ENCODE results near the gene AATK.

Gene AATK

DNA sequence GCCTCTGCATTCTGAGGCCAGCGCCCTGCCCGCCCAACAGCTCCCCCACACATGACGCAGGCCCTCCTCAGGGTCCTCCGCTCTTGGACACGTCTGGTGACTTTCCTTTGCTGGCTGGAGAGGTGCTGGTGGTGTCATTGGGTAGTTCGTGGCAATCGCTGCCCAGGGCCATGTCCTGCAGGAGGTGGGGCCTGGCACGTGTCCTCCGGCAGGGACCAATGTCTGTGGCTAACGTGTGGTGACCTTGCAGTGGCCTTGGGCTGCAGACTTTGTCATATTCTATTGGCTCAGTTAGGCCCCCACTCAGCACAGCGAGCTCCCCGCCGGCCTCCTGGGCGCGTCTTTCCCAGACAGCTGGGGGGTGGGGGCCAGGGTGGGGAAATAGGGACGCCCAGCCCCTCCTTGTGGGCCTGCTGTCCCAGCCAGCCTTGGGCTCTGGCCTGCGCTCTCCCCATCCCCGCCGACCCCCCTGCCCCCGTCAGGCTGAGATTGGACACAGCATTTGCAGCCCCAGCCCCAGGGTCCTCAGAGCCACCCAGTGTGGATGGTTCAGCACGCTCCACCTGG lies 52.8 kb downstream of the AATK start:
- no peak for DNase-seq (ENCODE audit: low spot score)

GRCh38 chr17:81112450-81112849 lies 53.6 kb downstream of the AATK start:
- no peak for DNase-seq (ENCODE audit: low spot score)

DNA sequence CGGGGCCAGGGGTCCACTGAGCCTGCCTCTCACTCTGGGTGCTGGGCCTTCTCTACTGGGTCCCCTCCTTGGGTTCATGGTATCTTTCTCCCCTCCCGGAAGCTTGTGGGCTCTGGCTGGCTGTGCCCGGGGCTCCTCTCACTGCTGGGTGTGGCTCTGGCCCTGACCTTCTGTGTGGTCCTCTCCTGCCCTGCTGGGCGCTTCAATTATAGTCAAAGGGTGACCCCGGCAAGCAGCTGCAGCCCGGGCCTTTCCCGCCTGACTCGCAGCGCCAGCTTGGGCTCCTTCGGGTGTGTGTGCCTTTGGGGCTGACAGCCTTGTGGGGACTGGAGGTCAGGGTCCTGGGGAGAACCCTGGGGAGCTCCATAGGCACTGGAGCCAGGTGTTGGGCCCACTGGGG lies 55.0 kb downstream of the AATK start:
- no peak for DNase-seq (ENCODE audit: low spot score)

GRCh38 chr17:81110488-81111040 lies 55.5 kb downstream of the AATK start:
- DNase-seq (ENCODE audit: low spot score): no peak

DNA sequence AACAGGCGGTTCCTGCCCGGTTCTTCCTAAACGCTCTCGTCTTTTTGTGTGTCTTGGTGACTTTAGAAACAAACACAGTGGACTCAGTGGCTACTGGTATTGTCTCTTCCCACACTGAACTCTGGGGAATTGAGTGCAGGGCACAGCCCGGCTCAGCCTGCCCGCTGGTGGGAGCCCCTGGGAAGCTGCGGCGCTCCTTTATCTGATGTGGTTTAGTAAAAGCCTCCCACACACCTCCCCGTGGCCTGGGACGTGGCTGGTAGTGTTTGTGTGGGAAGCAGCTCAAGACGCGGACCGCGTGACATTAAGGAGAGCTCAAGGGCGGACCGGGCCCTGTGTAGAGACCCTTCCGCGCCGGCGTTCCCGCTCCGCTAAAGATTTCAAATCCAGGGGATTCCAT lies 56.1 kb downstream of the AATK start:
- no peak for DNase-seq (ENCODE audit: low spot score)

DNA sequence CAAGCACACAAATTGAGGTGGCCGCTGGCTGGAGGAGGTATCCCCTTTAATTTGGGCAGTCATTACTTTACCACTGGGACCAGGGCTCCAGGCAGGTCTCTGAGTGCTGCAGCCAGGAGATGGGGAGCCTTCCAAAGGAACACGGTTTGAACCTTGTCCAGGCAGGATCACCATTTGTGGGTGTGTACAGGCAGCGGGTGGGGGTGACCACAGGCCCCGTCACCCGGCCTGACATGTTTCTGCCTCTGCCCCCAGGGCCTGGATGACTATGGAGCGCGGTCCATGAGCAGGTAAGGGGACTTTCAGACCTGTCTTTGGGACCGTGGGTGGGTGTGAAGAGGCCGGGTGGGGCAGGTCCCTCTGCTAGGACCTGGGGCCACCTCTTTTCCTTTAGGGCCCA lies 57.8 kb downstream of the AATK start:
- no peak for DNase-seq (ENCODE audit: low spot score)

GRCh38 chr17:81106716-81107115 lies 59.3 kb downstream of the AATK start:
- DNase-seq (ENCODE audit: low spot score): no peak

- no peak for DNase-seq (ENCODE audit: low spot score)
Observed at GRCh38 chr17:81103379-81103778, 62.6 kb downstream of the AATK start.

DNA sequence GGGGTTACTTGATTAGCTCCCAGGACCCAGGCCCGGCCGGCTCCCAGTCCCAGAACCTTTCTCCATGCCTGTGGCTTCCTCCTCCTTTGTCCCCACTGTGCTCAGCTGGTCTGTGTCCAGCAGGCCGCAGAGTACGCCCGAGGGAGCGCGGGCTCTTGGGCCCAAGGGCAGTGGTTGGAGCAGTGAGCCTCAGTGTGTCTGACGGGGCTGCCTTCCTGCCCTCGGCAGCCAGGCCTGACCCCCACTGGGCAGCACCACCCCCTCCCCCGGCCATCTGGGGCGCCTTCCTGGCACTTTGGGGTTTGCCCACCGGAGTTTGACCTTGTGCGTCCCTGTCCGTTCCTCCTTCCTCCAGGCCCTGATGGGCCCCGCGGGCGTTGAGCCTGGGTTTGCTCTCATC lies 63.2 kb downstream of the AATK start:
- DNase-seq (ENCODE audit: low spot score): no peak

GRCh38 chr17:81102352-81102751 lies 63.7 kb downstream of the AATK start:
- no peak for DNase-seq (ENCODE audit: low spot score)

GRCh38 chr17:81101614-81102306 lies 64.3 kb downstream of the AATK start:
- DNase-seq (ENCODE audit: low spot score): peak; percentile 80

GRCh38 chr17:81100668-81101067 lies 65.4 kb downstream of the AATK start:
- DNase-seq (ENCODE audit: low spot score): no peak

- DNase-seq (ENCODE audit: low spot score): no peak
Observed at GRCh38 chr17:81099888-81100287, 66.1 kb downstream of the AATK start.

GRCh38 chr17:81097943-81098308 lies 68.1 kb downstream of the AATK start:
- DNase-seq (ENCODE audit: low spot score): no peak

DNA sequence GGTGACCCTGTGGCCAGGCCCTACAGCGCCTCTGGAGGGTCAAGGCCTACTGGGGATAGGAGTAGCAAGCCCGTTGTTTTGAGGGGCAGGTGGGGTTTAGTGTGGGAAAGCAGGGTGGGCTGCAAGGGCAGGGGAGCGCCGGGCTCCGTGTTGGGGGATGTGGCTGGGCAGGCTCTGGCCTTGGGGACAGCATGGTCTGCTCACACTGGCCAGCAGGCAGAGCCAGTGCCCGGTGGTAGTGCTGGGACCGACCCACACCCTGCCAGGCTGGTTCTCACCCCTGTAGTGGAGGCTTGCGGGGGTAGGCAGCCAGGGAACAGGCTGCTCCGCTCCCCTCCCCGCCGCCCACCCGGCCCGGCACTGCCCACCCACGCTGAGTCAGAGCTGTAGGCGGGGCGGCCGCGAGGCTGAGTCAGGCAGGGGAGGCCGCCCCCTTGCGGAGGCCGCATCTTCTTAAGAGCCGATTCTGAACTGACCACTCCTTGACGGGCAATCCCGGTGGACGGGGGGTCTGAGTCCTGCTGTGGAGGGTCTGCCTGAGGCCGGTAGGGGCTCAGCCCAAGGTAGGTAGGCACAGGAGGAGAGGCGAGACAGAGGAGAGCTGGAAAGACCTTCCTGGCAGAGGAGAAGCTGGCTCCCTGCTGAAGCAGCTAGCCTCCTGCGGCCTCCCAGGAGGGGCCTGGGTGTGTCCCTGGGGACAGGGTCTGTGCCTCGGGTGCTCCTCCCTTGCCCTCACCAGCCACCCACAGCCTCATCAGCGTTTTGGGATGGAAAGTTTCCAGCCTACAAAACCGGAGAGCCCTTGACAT lies 68.7 kb downstream of the AATK start:
- DNase-seq (ENCODE audit: low spot score): peak; percentile 61

DNA sequence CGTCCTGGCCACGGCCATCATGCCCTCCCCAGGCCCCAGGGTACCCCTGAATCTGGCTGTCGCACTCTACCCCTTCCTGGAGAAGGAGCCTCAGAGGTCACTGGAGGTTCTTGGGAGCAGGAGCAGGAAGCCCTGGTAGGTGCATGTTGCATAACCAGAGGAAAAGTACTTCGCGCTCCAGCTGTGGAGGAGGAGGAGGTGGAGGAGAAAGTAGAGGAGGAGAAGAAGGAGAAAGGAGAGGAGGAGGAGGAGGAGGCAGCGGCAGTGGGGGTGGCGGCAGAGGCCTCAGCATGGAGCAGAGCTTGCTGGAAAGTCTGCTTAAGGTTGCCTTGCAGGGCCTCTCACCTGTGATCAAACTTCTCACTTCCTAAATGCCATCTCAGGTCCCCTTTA lies 69.3 kb downstream of the AATK start:
- DNase-seq (ENCODE audit: low spot score): peak; percentile 67

DNA sequence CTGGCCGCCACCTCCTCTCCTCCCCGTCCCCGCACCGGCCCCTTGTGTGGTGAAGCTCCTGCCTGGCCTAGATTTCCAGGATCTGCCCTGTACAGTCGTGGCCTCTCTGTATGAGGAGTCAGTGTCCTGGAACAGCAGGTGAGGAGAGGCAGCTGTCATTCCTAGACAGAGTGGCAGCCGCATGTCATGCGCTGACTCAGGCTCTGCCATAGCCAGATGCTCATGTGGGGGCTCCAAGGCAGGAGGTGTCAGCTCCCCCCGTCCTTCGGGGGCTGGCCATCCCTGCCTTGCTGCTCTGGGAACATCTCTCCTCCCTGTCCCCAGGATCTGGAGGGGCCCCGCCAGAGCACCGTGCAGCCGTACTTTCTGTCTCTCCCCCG lies 70.6 kb downstream of the AATK start:
- DNase-seq (ENCODE audit: low spot score): no peak

- peak; percentile 88 for DNase-seq (ENCODE audit: low spot score)
Observed at GRCh38 chr17:81094509-81095382, 71.3 kb downstream of the AATK start.

DNA sequence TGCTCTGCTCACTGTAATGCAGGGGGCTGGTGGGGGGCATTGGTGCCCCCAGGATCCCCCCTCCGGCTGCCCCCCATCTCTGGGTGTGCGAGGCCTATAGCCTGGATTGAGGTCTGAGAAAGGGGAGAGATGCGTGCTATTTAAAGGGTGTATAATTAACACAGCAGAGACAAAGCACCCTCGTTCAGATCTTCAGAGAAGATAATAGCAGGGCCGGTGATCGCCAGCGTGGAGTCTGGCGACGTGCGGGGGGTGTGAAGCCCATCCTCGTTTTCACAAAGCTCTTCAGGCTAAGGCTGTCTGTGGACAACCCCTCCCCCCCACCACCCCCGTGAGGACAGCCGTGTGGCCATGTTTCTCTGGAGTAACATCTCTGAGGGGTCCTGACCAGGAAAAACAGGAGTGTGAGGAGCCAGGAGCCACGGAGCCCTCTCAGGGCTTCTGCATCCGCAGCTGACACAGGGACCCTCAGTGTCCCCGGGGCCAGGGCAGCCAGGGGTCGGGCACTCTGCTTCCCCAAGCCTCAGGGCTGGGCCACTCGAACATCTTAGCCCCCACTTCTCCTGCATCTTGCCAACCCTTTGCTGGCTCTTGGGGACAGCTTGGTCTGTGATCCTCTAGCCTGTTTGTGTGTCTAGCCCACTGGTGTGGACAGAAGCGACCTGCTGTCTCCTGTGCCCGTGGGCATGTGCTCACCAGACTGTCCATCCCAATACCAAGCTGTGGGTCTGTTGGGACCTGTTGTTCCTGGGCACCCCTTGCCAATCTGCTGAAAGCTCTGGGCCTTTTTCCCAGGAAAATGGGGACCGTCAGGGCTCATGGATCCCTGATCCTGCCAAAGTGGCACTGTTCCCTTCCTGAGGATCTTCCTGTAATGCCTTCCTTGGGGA lies 72.2 kb downstream of the AATK start:
- DNase-seq (ENCODE audit: low spot score): no peak

DNA sequence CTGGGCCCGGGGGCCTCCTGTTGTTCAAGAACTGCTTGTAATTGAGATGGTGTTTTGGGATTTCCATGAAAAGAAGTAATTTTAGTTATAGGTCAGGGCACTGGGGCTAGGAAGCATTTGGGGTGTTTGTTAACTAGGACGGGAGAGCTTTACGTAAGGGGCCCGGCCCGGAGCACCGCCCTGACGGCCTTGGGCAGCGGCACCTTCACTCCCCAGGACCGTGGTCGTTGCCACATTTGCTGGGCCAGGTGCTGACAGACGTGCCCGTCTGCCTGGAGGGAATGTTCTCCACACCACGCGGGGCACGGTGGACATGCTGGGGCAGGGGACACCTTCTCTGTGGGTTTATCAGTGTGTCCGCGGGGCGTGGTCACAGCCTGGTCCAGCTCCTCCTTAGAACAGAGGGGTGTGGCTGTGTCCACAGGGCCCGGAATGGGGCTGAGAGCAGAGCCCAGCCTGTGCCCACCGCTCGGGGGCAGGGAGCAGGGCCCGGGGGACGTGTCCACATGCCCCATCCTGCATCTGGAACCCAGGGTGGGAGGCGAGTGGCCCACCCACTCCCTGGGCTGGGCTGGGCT lies 73.4 kb downstream of the AATK start:
- DNase-seq (ENCODE audit: low spot score): no peak

Measured in putamen (tissue), 1 donor.